Mesenchymal stem cell (in vitro differentiated cells and primary cell): ENCODE results near the gene UBE2E2.

ENCODE experiments used
- DNase-seq: peaks from one replicate; pipeline ENCODE4 v3.0.0-alpha.2; 2013
- H2AFZ ChIP-seq: one replicate; pipeline ENCODE4 v1.6.1; 2013; ENCODE audit warnings: low read depth, mild to moderate bottlenecking, control low read depth, inconsistent platforms, low read length, moderate library complexity
- H2AK5ac ChIP-seq: 2 replicates; pipeline ENCODE4 v1.6.1; 2013; ENCODE audit warnings: low read length, moderate library complexity, mild to moderate bottlenecking, inconsistent platforms; ENCODE audit not compliant: severe bottlenecking
- H2BK120ac ChIP-seq: one replicate; pipeline ENCODE4 v1.6.1; 2013; ENCODE audit warnings: low read depth, mild to moderate bottlenecking, inconsistent platforms, low read length, moderate library complexity
- H2BK12ac ChIP-seq, 2 experiments: one replicate each; pipeline ENCODE4 v1.6.1; 2013; ENCODE audit warnings: inconsistent platforms in 2 of 2, low read length in 2 of 2, mild to moderate bottlenecking in 2 of 2, moderate library complexity in 2 of 2, control low read depth in 1 of 2
- H2BK15ac ChIP-seq: one replicate; pipeline ENCODE4 v1.6.1; 2013; ENCODE audit warnings: mild to moderate bottlenecking, low read depth, inconsistent platforms; ENCODE audit not compliant: poor library complexity, severe bottlenecking
- H2BK5ac ChIP-seq: 2 replicates; pipeline ENCODE4 v1.6.1; 2013; ENCODE audit warnings: low read depth, mild to moderate bottlenecking, low read length, control low read depth, inconsistent platforms; ENCODE audit not compliant: poor library complexity, severe bottlenecking
- H3K14ac ChIP-seq, 2 experiments: one replicate each; pipeline ENCODE4 v1.6.1; 2013; ENCODE audit warnings: inconsistent platforms in 2 of 2, low read length in 2 of 2, control low read depth in 1 of 2, mild to moderate bottlenecking in 1 of 2, moderate library complexity in 1 of 2
- H3K18ac ChIP-seq, 2 experiments: one replicate each; pipeline ENCODE4 v1.6.1; 2013; ENCODE audit warnings: inconsistent platforms in 2 of 2, low read length in 2 of 2, control low read depth in 1 of 2, low read depth in 1 of 2, mild to moderate bottlenecking in 1 of 2
- H3K23ac ChIP-seq, 2 experiments: one replicate each; pipeline ENCODE4 v1.6.1; 2013; ENCODE audit warnings: inconsistent platforms in 2 of 2, low read length in 2 of 2, mild to moderate bottlenecking in 2 of 2, moderate library complexity in 2 of 2, control low read depth in 1 of 2
- H3K27ac ChIP-seq: 2 replicates; pipeline ENCODE4 v1.5.1; 2013; ENCODE audit warnings: mild to moderate bottlenecking, moderate library complexity, low read length, control low read depth, inconsistent platforms; ENCODE audit not compliant: poor library complexity, severe bottlenecking
- H3K27me3 ChIP-seq, 2 experiments: 2 replicates each; pipeline versions ENCODE4 v1.6.1 to v1.7.0; 2013; ENCODE audit warnings: low read length in 2 of 2, mild to moderate bottlenecking in 2 of 2, moderate library complexity in 2 of 2, control low read depth in 1 of 2, inconsistent platforms in 1 of 2; ENCODE audit not compliant: control insufficient read depth in 1 of 2, insufficient read depth in 1 of 2
- H3K36me3 ChIP-seq, 2 experiments: 2 replicates each; pipeline versions ENCODE4 v1.6.1 to v1.7.0; 2013; ENCODE audit warnings: low read length in 2 of 2, control low read depth in 1 of 2, inconsistent platforms in 1 of 2, low read depth in 1 of 2, mild to moderate bottlenecking in 1 of 2; ENCODE audit not compliant: insufficient read depth in 2 of 2, control insufficient read depth in 1 of 2
- H3K4ac ChIP-seq, 2 experiments: one replicate each; pipeline ENCODE4 v1.6.1; 2013; ENCODE audit warnings: inconsistent platforms in 2 of 2, low read length in 2 of 2, mild to moderate bottlenecking in 2 of 2, moderate library complexity in 2 of 2, control low read depth in 1 of 2, low read depth in 1 of 2
- H3K4me1 ChIP-seq: 2 replicates; pipeline ENCODE4 v1.6.1; 2013; ENCODE audit warnings: low read depth, low read length, control low read depth; ENCODE audit not compliant: control insufficient read depth, insufficient read depth
- H3K4me2 ChIP-seq: 2 replicates; pipeline ENCODE4 v1.6.1; 2013; ENCODE audit warnings: low read length, mild to moderate bottlenecking, inconsistent platforms; ENCODE audit not compliant: poor library complexity, severe bottlenecking
- H3K4me3 ChIP-seq, 2 experiments: 2 replicates each; pipeline versions ENCODE4 v1.5.1 to v1.7.0; 2013; ENCODE audit warnings: low read length in 2 of 2, mild to moderate bottlenecking in 2 of 2, control low read depth in 1 of 2, low read depth in 1 of 2; ENCODE audit not compliant: insufficient read depth in 1 of 2
- H3K79me1 ChIP-seq: replicated peaks from 2 replicates; pipeline ENCODE4 v1.6.1; 2013; ENCODE audit warnings: mild to moderate bottlenecking, control low read depth, low read length, inconsistent platforms; ENCODE audit not compliant: poor library complexity, severe bottlenecking
- H3K9ac ChIP-seq: 2 replicates; pipeline ENCODE4 v1.7.0; 2013; ENCODE audit warnings: mild to moderate bottlenecking, low read length, moderate library complexity
- H3K9me3 ChIP-seq: 2 replicates; pipeline ENCODE4 v1.7.0; 2013; ENCODE audit warnings: mild to moderate bottlenecking, low read length; ENCODE audit not compliant: control insufficient read depth
- H4K8ac ChIP-seq: one replicate; pipeline ENCODE4 v1.6.1; 2013; ENCODE audit warnings: inconsistent platforms, mild to moderate bottlenecking, low read length, moderate library complexity
- H4K91ac ChIP-seq: one replicate; pipeline ENCODE4 v1.6.1; 2013; ENCODE audit warnings: mild to moderate bottlenecking, low read length, inconsistent platforms
- WGBS: methylation state at CpG from one replicate; pipeline ENCODE4 v1.1.7; 2013; ENCODE audit warnings: mixed read lengths; 5-methylcytosine and 5-hydroxymethylcytosine counted together

Gene UBE2E2

DNA sequence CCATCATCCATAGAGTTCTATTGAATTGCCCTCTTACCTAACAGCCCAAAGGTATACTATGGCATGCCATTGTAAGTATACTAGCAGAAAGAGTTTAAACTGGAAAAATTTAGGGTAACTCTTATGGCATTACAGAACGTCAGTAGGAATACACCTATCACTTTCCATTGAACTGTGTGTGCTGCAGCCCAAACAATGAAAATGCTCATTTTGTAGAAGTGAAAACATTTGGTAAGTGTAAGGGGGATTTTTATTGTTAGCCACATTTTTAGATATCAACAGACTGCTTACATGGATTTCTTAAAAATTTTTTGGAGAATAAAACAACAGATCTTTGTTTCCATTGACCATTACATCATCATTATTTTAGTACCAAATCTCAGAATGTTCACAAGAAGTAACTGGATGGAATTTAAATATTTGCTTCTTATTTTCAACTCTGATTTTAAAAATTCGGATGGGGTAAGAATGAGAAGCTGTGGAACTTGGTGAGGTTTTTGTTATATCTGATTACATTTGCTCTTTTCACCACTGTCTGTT lies 245.9 kb downstream of the UBE2E2 start:
- no peak overlapping the region for H3K9ac ChIP-seq
- no peak overlapping the region for H3K18ac ChIP-seq
- H3K27me3 ChIP-seq, result no peaks in the 10 kb centered on the region
- H2BK12ac ChIP-seq, result no peak overlapping the region
- no peak overlapping the region for H4K91ac ChIP-seq
- no peak overlapping the region for H3K4ac ChIP-seq
- H2AK5ac ChIP-seq, result no peak overlapping the region
- H3K27ac ChIP-seq, result no peak overlapping the region
- WGBS, result 88% methylated on average over 1 of the region's 2 CpGs
- no peak overlapping the region for H2AFZ ChIP-seq
- H3K4me2 ChIP-seq, result no peak overlapping the region
- DNase-seq, result no peak
- no peak overlapping the region for H2BK120ac ChIP-seq
- no peak overlapping the region for H4K8ac ChIP-seq
- no peak overlapping the region for H3K23ac ChIP-seq
- no peaks in the 10 kb centered on the region for H3K4me1 ChIP-seq
- H3K14ac ChIP-seq, result no peak overlapping the region
- H3K9me3 ChIP-seq, result no peaks in the 10 kb centered on the region
- no peak overlapping the region for H2BK15ac ChIP-seq
- H3K4me3 ChIP-seq, result no peak overlapping the region
- H2BK5ac ChIP-seq, result no peak overlapping the region
- H3K79me1 ChIP-seq, result peaks cover 32% of the 10 kb centered on the region
- no peaks in the 10 kb centered on the region for H3K36me3 ChIP-seq

DNA sequence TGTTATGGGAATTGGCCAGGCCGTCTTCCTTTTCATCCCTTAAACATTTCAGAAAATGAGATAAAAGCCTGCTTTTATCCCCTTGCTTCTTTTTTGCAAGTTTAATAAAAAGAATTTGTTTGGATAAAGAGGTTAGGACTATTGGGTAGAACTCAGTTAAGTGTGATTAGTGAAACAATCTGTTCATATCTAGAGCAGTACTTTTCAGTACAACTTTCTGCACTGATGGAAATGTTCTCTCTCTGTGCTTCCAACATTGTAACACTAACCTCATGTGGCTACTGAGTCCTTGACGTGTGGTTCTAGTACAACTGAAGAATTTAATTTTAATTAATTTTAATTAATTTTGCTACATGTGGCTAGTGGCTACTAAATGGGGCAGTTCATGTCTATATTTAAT lies 246.9 kb downstream of the UBE2E2 start:
- Histone ChIP-seq H2AK5ac (no peak overlapping the region), H3K36me3 (no peaks in the 10 kb centered on the region), H2BK15ac (no peak overlapping the region), H4K8ac (no peak overlapping the region), H2AFZ (no peak overlapping the region), H3K18ac (no peak overlapping the region), H3K4ac (no peak overlapping the region), H3K9me3 (no peaks in the 10 kb centered on the region), H4K91ac (no peak overlapping the region), H3K79me1 (peaks cover 29% of the 10 kb centered on the region), H2BK120ac (no peak overlapping the region), H3K14ac (no peak overlapping the region), H3K4me1 (no peaks in the 10 kb centered on the region), H2BK5ac (no peak overlapping the region), H3K9ac (no peak overlapping the region), H3K4me3 (no peak overlapping the region), H3K27ac (no peak overlapping the region), H3K27me3 (no peaks in the 10 kb centered on the region), H2BK12ac (no peak overlapping the region), H3K23ac (no peak overlapping the region), H3K4me2 (no peak overlapping the region)
- no CpG with 5 or more reads among the region's 2 CpGs for WGBS
- DNase-seq, result no peak

DNA sequence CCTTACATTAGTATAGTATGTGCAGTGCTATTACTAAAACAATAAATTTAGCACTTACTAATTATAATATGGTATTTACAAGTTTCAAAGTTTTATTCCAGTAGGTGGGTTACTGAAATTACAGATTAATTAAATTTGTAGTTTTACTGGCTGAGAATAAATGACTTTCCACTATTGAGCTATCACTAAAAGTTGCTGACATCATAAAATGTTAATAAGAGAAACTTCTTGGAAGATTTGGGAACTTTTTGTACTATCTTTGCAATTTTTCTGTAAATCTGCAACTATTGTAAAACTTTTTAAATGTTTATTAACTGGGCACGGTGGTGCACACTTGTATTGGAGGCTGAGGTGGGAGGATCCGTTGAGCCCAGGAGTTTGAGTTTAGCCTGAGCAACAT lies 247.7 kb downstream of the UBE2E2 start:
- DNase-seq, result no peak
- WGBS, result no CpG with 5 or more reads among the region's 2 CpGs

DNA sequence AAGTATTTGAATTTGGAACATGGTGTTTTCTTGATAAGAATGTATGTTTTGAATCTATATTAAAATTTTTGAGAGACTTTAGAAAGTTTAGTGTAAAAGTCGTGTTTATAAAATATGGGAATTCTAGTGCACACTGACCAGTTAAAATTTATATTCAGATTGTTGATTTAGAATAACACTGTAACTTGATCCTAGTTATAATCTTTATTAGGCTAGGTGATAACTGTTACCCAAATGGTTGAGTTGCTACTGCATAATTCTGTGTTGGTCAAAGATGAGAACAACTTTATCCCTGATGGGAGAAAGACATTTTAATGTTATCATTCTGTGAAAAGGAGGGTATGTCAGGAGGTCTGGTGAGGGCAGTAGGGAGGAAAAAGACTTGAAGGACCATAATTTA lies 249.3 kb downstream of the UBE2E2 start:
- DNase-seq, result no peak

More for the DNA sequence above, 247.7 kb downstream of the UBE2E2 start:
- Histone ChIP-seq H3K14ac (no peak overlapping the region), H2BK5ac (no peak overlapping the region), H3K4me1 (no peaks in the 10 kb centered on the region), H2AFZ (no peak overlapping the region), H3K4ac (no peak overlapping the region), H3K79me1 (peaks cover 22% of the 10 kb centered on the region), H3K18ac (no peak overlapping the region), H2BK15ac (no peak overlapping the region), H3K36me3 (no peaks in the 10 kb centered on the region), H3K4me2 (no peak overlapping the region), H3K4me3 (no peak overlapping the region), H4K8ac (no peak overlapping the region), H2BK12ac (no peak overlapping the region), H3K27ac (no peak overlapping the region), H3K9ac (no peak overlapping the region), H3K27me3 (no peaks in the 10 kb centered on the region), H4K91ac (no peak overlapping the region), H2BK120ac (no peak overlapping the region), H3K9me3 (no peaks in the 10 kb centered on the region), H2AK5ac (no peak overlapping the region), H3K23ac (no peak overlapping the region)

More for the DNA sequence above, 249.3 kb downstream of the UBE2E2 start:
- Histone ChIP-seq H2AFZ (no peak overlapping the region), H4K8ac (no peak overlapping the region), H2AK5ac (no peak overlapping the region), H3K9ac (no peak overlapping the region), H2BK15ac (no peak overlapping the region), H3K4ac (no peak overlapping the region), H3K27ac (no peak overlapping the region), H3K36me3 (no peaks in the 10 kb centered on the region), H2BK5ac (no peak overlapping the region), H2BK12ac (no peak overlapping the region), H2BK120ac (no peak overlapping the region), H4K91ac (no peak overlapping the region), H3K4me1 (no peaks in the 10 kb centered on the region), H3K79me1 (peaks cover 25% of the 10 kb centered on the region), H3K27me3 (no peaks in the 10 kb centered on the region), H3K4me3 (no peak overlapping the region), H3K4me2 (no peak overlapping the region), H3K9me3 (no peaks in the 10 kb centered on the region), H3K18ac (no peak overlapping the region), H3K14ac (no peak overlapping the region), H3K23ac (no peak overlapping the region)
- no CpG with 5 or more reads among the region's 1 CpG for WGBS
